Hepatocyte (in vitro differentiated cells): ENCODE results near the gene SORCS2.

Source experiments
- EZH2 ChIP-seq: fragments of 200-600 bp; sonication (generic); IDR thresholded peaks from 2 replicates; pipeline ENCODE4 v1.6.1; 2016; ENCODE audit warnings: antibody characterized with exemption, mild to moderate bottlenecking, borderline replicate concordance
- EZH2phosphoT487 ChIP-seq: fragments of 200-600 bp; sonication (generic); IDR thresholded peaks from one replicate; pipeline ENCODE4 v1.6.1; 2018; ENCODE audit warnings: antibody characterized with exemption, mild to moderate bottlenecking, low read depth, moderate library complexity; ENCODE audit not compliant: unreplicated experiment, severe bottlenecking
- TF ChIP-seq, protein P1 (sequence below): fragments of 200-600 bp; sonication (generic); IDR thresholded peaks from 2 replicates; pipeline ENCODE4 v1.5.1; 2016; ENCODE audit warnings: antibody characterized with exemption, mild to moderate bottlenecking; ENCODE audit not compliant: poor library complexity

DNA sequence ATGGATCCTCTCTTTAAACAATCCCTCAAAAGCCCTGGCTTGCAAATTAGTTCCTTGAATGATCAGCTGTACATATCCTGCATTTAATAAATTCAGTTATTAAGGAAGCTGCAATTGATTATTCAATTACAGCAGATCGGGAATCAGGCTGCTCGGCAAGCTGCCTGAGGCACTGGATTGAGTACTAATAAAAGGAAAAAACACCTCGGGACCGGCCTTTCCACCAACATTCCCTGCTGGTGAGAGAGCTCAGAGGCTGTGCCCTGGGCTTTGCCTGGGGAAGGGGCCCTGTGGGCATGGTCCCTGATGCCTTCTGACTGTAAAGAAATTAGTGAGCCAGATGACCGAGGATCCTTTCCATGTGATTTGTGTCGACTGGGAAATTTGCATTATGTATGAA lies 69.2 kb downstream of the SORCS2 start:
- TF ChIP-seq EZH2 (no peak), EZH2phosphoT487 (no peak)
- TF ChIP-seq, protein P1, sequence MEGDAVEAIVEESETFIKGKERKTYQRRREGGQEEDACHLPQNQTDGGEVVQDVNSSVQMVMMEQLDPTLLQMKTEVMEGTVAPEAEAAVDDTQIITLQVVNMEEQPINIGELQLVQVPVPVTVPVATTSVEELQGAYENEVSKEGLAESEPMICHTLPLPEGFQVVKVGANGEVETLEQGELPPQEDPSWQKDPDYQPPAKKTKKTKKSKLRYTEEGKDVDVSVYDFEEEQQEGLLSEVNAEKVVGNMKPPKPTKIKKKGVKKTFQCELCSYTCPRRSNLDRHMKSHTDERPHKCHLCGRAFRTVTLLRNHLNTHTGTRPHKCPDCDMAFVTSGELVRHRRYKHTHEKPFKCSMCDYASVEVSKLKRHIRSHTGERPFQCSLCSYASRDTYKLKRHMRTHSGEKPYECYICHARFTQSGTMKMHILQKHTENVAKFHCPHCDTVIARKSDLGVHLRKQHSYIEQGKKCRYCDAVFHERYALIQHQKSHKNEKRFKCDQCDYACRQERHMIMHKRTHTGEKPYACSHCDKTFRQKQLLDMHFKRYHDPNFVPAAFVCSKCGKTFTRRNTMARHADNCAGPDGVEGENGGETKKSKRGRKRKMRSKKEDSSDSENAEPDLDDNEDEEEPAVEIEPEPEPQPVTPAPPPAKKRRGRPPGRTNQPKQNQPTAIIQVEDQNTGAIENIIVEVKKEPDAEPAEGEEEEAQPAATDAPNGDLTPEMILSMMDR = no peak
